Right cardiac atrium (tissue), 5 donors: ENCODE results near the gene BNC2. TPM values are rescaled to one million over a fixed set of nuclear protein-coding genes. Genes with fewer than 3 reads are reported as not detected.

ENCODE experiments used
- ATAC-seq, 2 donors: fragments of 200-7000 bp; cut with Tn5 transposase; one replicate each; pipeline versions ENCODE4 v1.8.0 to v1.9.1; 2020; ENCODE audit warnings: moderate library complexity in 2 of 2, mild to moderate bottlenecking in 1 of 2
- DNase-seq, 3 donors: peaks; one replicate each; pipeline ENCODE4 v3.0.0-alpha.2; 2020
- H3K27ac ChIP-seq: one replicate; pipeline ENCODE4 v1.5.1; 2013; ENCODE audit warnings: mild to moderate bottlenecking, low read length, control low read depth, moderate library complexity
- H3K27me3 ChIP-seq: one replicate; pipeline ENCODE4 v1.6.1; 2013; ENCODE audit not compliant: control insufficient read depth, insufficient read depth
- H3K4me1 ChIP-seq: one replicate; pipeline ENCODE4 v1.6.1; 2013; ENCODE audit warnings: low read length; ENCODE audit not compliant: control insufficient read depth, insufficient read depth
- H3K4me3 ChIP-seq: one replicate; pipeline ENCODE4 v1.5.1; 2013; ENCODE audit warnings: low read length, control low read depth
- H3K9me3 ChIP-seq: one replicate; pipeline ENCODE4 v1.6.1; 2013; ENCODE audit warnings: low read length; ENCODE audit not compliant: control insufficient read depth
- WGBS: extraction: QIAGEN DNeasy Blood & Tissue Kit; methylation state at CpG from one replicate; pipeline ENCODE4 v1.1.7; 2013; 5-methylcytosine and 5-hydroxymethylcytosine counted together
- intact Hi-C, 4 donors: fragments of 100-400 bp; cut with DNase I; formaldehyde crosslinking; loops; one replicate each; pipeline versions ENCODE4 v1.11.0 to v1.14.0; 2022 to 2023
- polyA plus RNA-seq: library from polyadenylated mRNA; stranded (reverse); fragments of 200-250 nt; gene quantifications from one replicate; pipeline ENCODE4 v1.2.3, GENCODE V29; 2013
- total RNA-seq, 4 donors: library from RNA; stranded (reverse); fragmentation: NEBNext Ultra II Directional; extraction: Animal tissue kit (Norgen Biotek cat#: 25700); gene quantifications; one replicate each; pipeline ENCODE4 v1.2.1, GENCODE V29; 2021
- donor health status: healthy with polysubstance abuse.
- donor health status: DM: no; HTN: yes; CAD: no.
- donor health status: DM: no; HTN: no; CAD: no.
- donor health status: DM: no; HTN: yes; CAD: no; lungs with severe emphysema.
- donor health status: DM: yes; HTN: yes; CAD: no.

BNC2 gene
- total and polyA plus RNA-seq, 5 donors: 4.7 to 123 (median 67.8) TPM

GRCh38 chr9:16613605-16614004, 256.9 kb downstream of the BNC2 start:
- 63% methylated on average over 3 of the region's 3 CpGs for WGBS
- intact Hi-C loops: no loop called here

GRCh38 chr9:16613051-16613450, 257.4 kb downstream of the BNC2 start:
- no peaks in the 10 kb centered on the region for H3K9me3 ChIP-seq
- intact Hi-C loops: no loop called here
- DNase-seq (no peak), ATAC-seq (no peak)
- 84% methylated on average over 1 of the region's 1 CpG for WGBS
- no peaks in the 10 kb centered on the region for H3K27me3 ChIP-seq
- no peaks in the 10 kb centered on the region for H3K4me1 ChIP-seq
- no peak overlapping the region for H3K4me3 ChIP-seq
- H3K27ac ChIP-seq: no peak overlapping the region

More at GRCh38 chr9:16613605-16614004, 256.9 kb downstream of the BNC2 start:
- Histone ChIP-seq H3K27me3 (no peaks in the 10 kb centered on the region), H3K27ac (no peak overlapping the region), H3K9me3 (no peaks in the 10 kb centered on the region), H3K4me3 (no peak overlapping the region), H3K4me1 (no peaks in the 10 kb centered on the region)
- DNase-seq: no peak
- no peak for ATAC-seq

- DNase-seq: no peak
- 97% methylated on average over 1 of the region's 1 CpG for WGBS
- intact Hi-C loops: no loop called here
These were observed 257.8 kb downstream of the BNC2 start for GRCh38 chr9:16612627-16613026.

GRCh38 chr9:16611983-16612382, 258.5 kb downstream of the BNC2 start:
- WGBS: 63% methylated on average over 2 of the region's 2 CpGs
- Histone ChIP-seq H3K4me1 (no peaks in the 10 kb centered on the region), H3K9me3 (no peaks in the 10 kb centered on the region), H3K27ac (no peak overlapping the region), H3K4me3 (no peak overlapping the region), H3K27me3 (no peaks in the 10 kb centered on the region)
- ATAC-seq: no peak
- no peak for DNase-seq
- intact Hi-C loops: no loop called here

More at GRCh38 chr9:16612627-16613026, 257.8 kb downstream of the BNC2 start:
- Histone ChIP-seq H3K27me3 (no peaks in the 10 kb centered on the region), H3K4me1 (no peaks in the 10 kb centered on the region), H3K4me3 (no peak overlapping the region), H3K9me3 (no peaks in the 10 kb centered on the region), H3K27ac (no peak overlapping the region)
- ATAC-seq: no peak

- no peaks in the 10 kb centered on the region for H3K4me1 ChIP-seq
- 64% methylated on average over 4 of the region's 4 CpGs for WGBS
These were observed 259.5 kb downstream of the BNC2 start for GRCh38 chr9:16611001-16611400.

GRCh38 chr9:16610538-16610937, 259.9 kb downstream of the BNC2 start:
- Histone ChIP-seq H3K27ac (no peak overlapping the region), H3K27me3 (no peaks in the 10 kb centered on the region), H3K4me1 (no peaks in the 10 kb centered on the region), H3K9me3 (no peaks in the 10 kb centered on the region), H3K4me3 (no peak overlapping the region)
- no peak for DNase-seq
- ATAC-seq: no peak
- intact Hi-C loops: no loop called here
- 62% methylated on average over 3 of the region's 3 CpGs for WGBS

More at GRCh38 chr9:16611001-16611400, 259.5 kb downstream of the BNC2 start:
- DNase-seq (no peak), ATAC-seq (no peak)
- no peak overlapping the region for H3K27ac ChIP-seq
- intact Hi-C loops: no loop called here
- H3K4me3 ChIP-seq: no peak overlapping the region
- H3K27me3 ChIP-seq: no peaks in the 10 kb centered on the region
- H3K9me3 ChIP-seq: no peaks in the 10 kb centered on the region

GRCh38 chr9:16608906-16609305, 261.6 kb downstream of the BNC2 start:
- Histone ChIP-seq H3K27ac (no peak overlapping the region), H3K4me1 (no peaks in the 10 kb centered on the region), H3K27me3 (no peaks in the 10 kb centered on the region), H3K4me3 (no peak overlapping the region), H3K9me3 (no peaks in the 10 kb centered on the region)
- no peak for DNase-seq
- intact Hi-C loops: no loop called here
- WGBS: 93% methylated on average over 2 of the region's 2 CpGs
- no peak for ATAC-seq

GRCh38 chr9:16602494-16602893, 268.0 kb downstream of the BNC2 start:
- Histone ChIP-seq H3K9me3 (no peaks in the 10 kb centered on the region), H3K27me3 (no peaks in the 10 kb centered on the region), H3K27ac (no peak overlapping the region), H3K4me1 (no peaks in the 10 kb centered on the region), H3K4me3 (no peak overlapping the region)
- ATAC-seq: no peak
- intact Hi-C loops: no loop called here
- 82% methylated on average over 2 of the region's 2 CpGs for WGBS
- DNase-seq: no peak

GRCh38 chr9:16601991-16602390, 268.5 kb downstream of the BNC2 start:
- Histone ChIP-seq H3K27ac (no peak overlapping the region), H3K27me3 (no peaks in the 10 kb centered on the region), H3K4me1 (no peaks in the 10 kb centered on the region), H3K4me3 (no peak overlapping the region), H3K9me3 (no peaks in the 10 kb centered on the region)
- intact Hi-C loops: no loop called here
- DNase-seq: no peak
- ATAC-seq: no peak

- Histone ChIP-seq H3K4me1 (no peaks in the 10 kb centered on the region), H3K4me3 (no peak overlapping the region), H3K27ac (no peak overlapping the region), H3K9me3 (no peaks in the 10 kb centered on the region), H3K27me3 (no peaks in the 10 kb centered on the region)
- DNase-seq (no peak), ATAC-seq (no peak)
- WGBS: 63% methylated on average over 3 of the region's 3 CpGs
- intact Hi-C loops: no loop called here
These were observed 272.2 kb downstream of the BNC2 start for GRCh38 chr9:16598316-16598715.

- no peak for DNase-seq
- Histone ChIP-seq H3K9me3 (no peaks in the 10 kb centered on the region), H3K27ac (no peak overlapping the region), H3K4me1 (no peaks in the 10 kb centered on the region), H3K4me3 (no peak overlapping the region), H3K27me3 (no peaks in the 10 kb centered on the region)
- 72% methylated on average over 1 of the region's 1 CpG for WGBS
- intact Hi-C loops: no loop called here
- no peak for ATAC-seq
These were observed 273.3 kb downstream of the BNC2 start for GRCh38 chr9:16597136-16597535.

- ATAC-seq: no peak
- no peak for DNase-seq
- H3K4me1 ChIP-seq: no peaks in the 10 kb centered on the region
- H3K27me3 ChIP-seq: no peaks in the 10 kb centered on the region
- intact Hi-C loops: no loop called here
- H3K9me3 ChIP-seq: no peaks in the 10 kb centered on the region
- no peak overlapping the region for H3K27ac ChIP-seq
- no peak overlapping the region for H3K4me3 ChIP-seq
- WGBS: 91% methylated on average over 2 of the region's 2 CpGs
These were observed 275.2 kb downstream of the BNC2 start for GRCh38 chr9:16595227-16595626.
